B cell (primary cell): Measurements from ENCODE around the gene METAP1D. TPM values are rescaled to one million over a fixed set of nuclear protein-coding genes. Genes with fewer than 3 reads are reported as not detected.

ENCODE experiments used
- ATAC-seq: fragments of 200-7000 bp; cut with Tn5 transposase; one replicate; pipeline ENCODE4 v1.10.0; 2021; ENCODE audit warnings: low read depth, mild to moderate bottlenecking, moderate number of reproducible peaks, moderate library complexity
- CTCF ChIA-PET: fragments of 350-600 bp; sonication (Branson Sonifier 250); formaldehyde crosslinking; loops from one replicate; lab custom pipeline; 2021; ENCODE audit warnings: antibody characterized with exemption, inconsistent platforms; lab: Charles Lee
- POLR2A ChIA-PET: fragments of 350-600 bp; sonication (Branson Sonifier 250); formaldehyde crosslinking; loops from one replicate; lab custom pipeline; 2021; ENCODE audit warnings: antibody characterized with exemption; lab: Charles Lee
- DNase-seq: peaks from one replicate; pipeline ENCODE4 v3.0.0; 2013
- H2AFZ ChIP-seq: 2 replicates; pipeline ENCODE4 v1.6.1; 2012; ENCODE audit warnings: mild to moderate bottlenecking, low read depth, low read length; ENCODE audit not compliant: insufficient read depth, poor library complexity, severe bottlenecking
- H3K27ac ChIP-seq, 2 donors: 1 replicate in 1 of 2; 2 replicates in 1 of 2; pipeline ENCODE4 v1.5.1; 2012 to 2013; ENCODE audit warnings: low read length in 2 of 2, mild to moderate bottlenecking in 2 of 2, moderate library complexity in 1 of 2
- H3K27me3 ChIP-seq, 4 experiments: fragments of 200-600 bp in 1 of 4; sonication (generic) in 1 of 4; replicated peaks in 1 of 4; 1 replicate in 2 of 4; 2 replicates in 2 of 4; pipeline versions ENCODE4 v1.6.1 to v1.7.0; 2013 to 2016; ENCODE audit warnings: low read length in 3 of 4, mild to moderate bottlenecking in 2 of 4, mixed read lengths in 1 of 4, moderate library complexity in 1 of 4; ENCODE audit not compliant: insufficient read depth in 4 of 4, control insufficient read depth in 3 of 4; ENCODE audit errors: control extremely low read depth in 1 of 4
- H3K36me3 ChIP-seq, 2 experiments: replicated peaks in 1 of 2; 1 replicate in 1 of 2; 2 replicates in 1 of 2; pipeline versions ENCODE4 v1.6.1 to v1.7.1; 2013; ENCODE audit warnings: low read length in 1 of 2; ENCODE audit not compliant: insufficient read depth in 2 of 2, control insufficient read depth in 1 of 2; ENCODE audit errors: control extremely low read depth in 1 of 2, extremely low read depth in 1 of 2
- H3K4me1 ChIP-seq, 2 donors: fragments of 200-600 bp in 1 of 2; sonication (generic) in 1 of 2; 1 replicate in 1 of 2; 2 replicates in 1 of 2; pipeline versions ENCODE4 v1.5.1 to v1.6.1; 2013 to 2017; ENCODE audit warnings: low read length in 2 of 2; ENCODE audit not compliant: control insufficient read depth in 2 of 2, insufficient read depth in 2 of 2
- H3K4me2 ChIP-seq: replicated peaks from 2 replicates; pipeline ENCODE3; 2012; ENCODE audit warnings: mild to moderate bottlenecking, low read depth, low read length; ENCODE audit not compliant: poor library complexity, severe bottlenecking
- H3K4me3 ChIP-seq, 5 experiments: fragments of 200-600 bp in 1 of 5; sonication (generic) in 1 of 5; 1 replicate in 3 of 5; 2 replicates in 2 of 5; pipeline versions ENCODE4 v1.5.1 to v1.7.0; 2011 to 2016; ENCODE audit warnings: low read length in 4 of 5, mild to moderate bottlenecking in 4 of 5, low read depth in 2 of 5, control low read depth in 1 of 5, moderate library complexity in 1 of 5; ENCODE audit not compliant: insufficient read depth in 1 of 5; ENCODE audit errors: control extremely low read depth in 1 of 5, extremely low read depth in 1 of 5
- H3K79me2 ChIP-seq: fragments of 200-600 bp; sonication (generic); one replicate; pipeline ENCODE4 v1.6.0; 2016; ENCODE audit warnings: low read length; ENCODE audit not compliant: control insufficient read depth, insufficient read depth
- H3K9ac ChIP-seq: fragments of 200-600 bp; sonication (generic); 2 replicates; pipeline ENCODE4 v1.6.1; 2017; ENCODE audit warnings: mild to moderate bottlenecking, low read length, moderate library complexity
- H3K9me3 ChIP-seq, 3 donors: one replicate each; pipeline versions ENCODE4 v1.6.1 to v1.7.1; 2013; ENCODE audit warnings: low read length in 2 of 3; ENCODE audit not compliant: control insufficient read depth in 2 of 3, insufficient read depth in 1 of 3; ENCODE audit errors: control extremely low read depth in 1 of 3
- H4K20me1 ChIP-seq: 2 replicates; pipeline ENCODE4 v1.6.0; 2012; ENCODE audit warnings: mild to moderate bottlenecking, low read length; ENCODE audit not compliant: insufficient read depth, control insufficient read depth, poor library complexity, severe bottlenecking
- H3K27ac Mint-ChIP-seq: one replicate; pipeline ENCODE4 v1.8.0; 2021; ENCODE audit warnings: mixed read lengths
- H3K27me3 Mint-ChIP-seq: one replicate; pipeline ENCODE4 v1.8.0; 2021; ENCODE audit warnings: mixed read lengths
- H3K4me1 Mint-ChIP-seq: one replicate; pipeline ENCODE4 v1.8.0; 2021; ENCODE audit warnings: mixed read lengths
- H3K4me3 Mint-ChIP-seq: one replicate; pipeline ENCODE4 v1.8.0; 2021; ENCODE audit warnings: mixed read lengths
- H3K9me3 Mint-ChIP-seq: one replicate; pipeline ENCODE4 v1.8.0; 2022; ENCODE audit warnings: mixed read lengths; ENCODE audit not compliant: insufficient read depth
- CTCF ChIP-seq: fragments of 200-600 bp; IDR thresholded peaks from one replicate; pipeline ENCODE4 v1.8.0; 2022; ENCODE audit warnings: antibody characterized with exemption, mild to moderate bottlenecking
- EZH2 ChIP-seq: IDR thresholded peaks from 2 replicates; pipeline ENCODE4 v1.6.1; 2012; ENCODE audit warnings: borderline replicate concordance, low read depth, mild to moderate bottlenecking, moderate library complexity, low read length; ENCODE audit not compliant: insufficient read depth, poor library complexity, severe bottlenecking
- intact Hi-C: fragments of 100-400 bp; cut with micrococcal nuclease; formaldehyde crosslinking; loops from one replicate; pipeline ENCODE4 v1.10.0; 2022
- polyA plus RNA-seq: library from polyadenylated mRNA; depleted of rRNA; stranded (reverse); fragments of >200 nt; gene quantifications from 2 replicates; pipeline ENCODE4 v1.2.3, GENCODE V29; 2012
- total RNA-seq, 2 donors: library from RNA; stranded (reverse); fragments of 120-200 nt in 1 of 2; gene quantifications; 1 replicate in 1 of 2; 2 replicates in 1 of 2; pipeline versions ENCODE4 v1.2.3 to v1.2.4, GENCODE V29; 2013 to 2022

The METAP1D gene
- total and polyA plus RNA-seq, 2 donors (not counting 1 experiment from before 2014, with no cell fraction given) = 7.8 to 8.9 TPM

- CTCF ChIA-PET = interaction anchor here (1.2 kb wide), 1 partner anchor 9 kb away, joined by 3 read pairs; no protein-coding TSS in a partner anchor
These were observed 31.2 kb upstream of the METAP1D start for GRCh38 chr2:171968509-171968908.

More at GRCh38 chr2:171968509-171968908, 31.2 kb upstream of the METAP1D start:
- ATAC-seq (no peak), DNase-seq (no peak)
- Histone ChIP-seq H3K9me3 (no peaks in the 10 kb centered on the region), H4K20me1 (no peaks in the 10 kb centered on the region), H3K9ac (no peak overlapping the region), H3K4me2 (no peak overlapping the region), H3K27me3 (no peaks in the 10 kb centered on the region), H2AFZ (no peak overlapping the region), H3K36me3 (peaks cover 13 to 27% of the 10 kb centered on the region in 2 experiments), H3K27ac (no peak overlapping the region), H3K4me1 (no peaks in the 10 kb centered on the region), H3K79me2 (no peaks in the 10 kb centered on the region), H3K4me3 (no peak overlapping the region)
- Mint-ChIP-seq H3K27ac (no peak overlapping the region), H3K27me3 (no peaks in the 10 kb centered on the region), H3K9me3 (no peaks in the 10 kb centered on the region), H3K4me3 (no peak overlapping the region), H3K4me1 (no peaks in the 10 kb centered on the region)
- TF ChIP-seq EZH2 (no peak), CTCF (no peak)
- POLR2A ChIA-PET = no interaction called here
- intact Hi-C loops = no loop called here
